Endothelial cell of umbilical vein (primary cell): ENCODE results near the gene TANGO2. TPM values are rescaled to one million over a fixed set of nuclear protein-coding genes. Genes with fewer than 3 reads are reported as not detected.

Experiments
- BruUV-seq: library from RNA; stranded (reverse); fragments of 400-500 nt; replicated peaks from 2 replicates; lab custom pipeline; 2021; lab: Mats Ljungman, UMichigan
- CTCF ChIA-PET: fragments of 300-600, 350-600 bp; sonication (Branson Sonifier 250); formaldehyde crosslinking; loops from one replicate; lab custom pipeline; 2021; ENCODE audit warnings: antibody characterized with exemption, inconsistent platforms; lab: Charles Lee
- POLR2A ChIA-PET: fragments of 300-600, 350-600 bp; sonication (Branson Sonifier 250); formaldehyde crosslinking; loops from one replicate; lab custom pipeline; 2021; ENCODE audit warnings: antibody characterized with exemption, inconsistent platforms; lab: Charles Lee
- DNase-seq: peaks from one replicate; pipeline ENCODE4 v3.0.0-alpha.2; 2011; ENCODE audit warnings: low read depth, low spot score
- FAIRE-seq: peaks from 2 replicates; lab custom pipeline; 2011; peaks lifted over from hg19 to GRCh38; lab: Jason Lieb, UNC
- H2AFZ ChIP-seq: 2 replicates; pipeline ENCODE4 v1.6.0; 2012; ENCODE audit warnings: low read depth, low read length, control low read depth, inconsistent platforms
- H3K27ac ChIP-seq: 2 replicates; pipeline ENCODE4 v1.5.1; 2011; ENCODE audit warnings: low read depth, mild to moderate bottlenecking, control low read depth, low read length, moderate library complexity; ENCODE audit not compliant: insufficient read depth
- H3K27me3 ChIP-seq, 2 experiments: 2 replicates each; pipeline versions ENCODE4 v1.6.0 to v1.6.1; 2011; ENCODE audit warnings: low read length in 2 of 2, mixed read lengths in 1 of 2; ENCODE audit not compliant: control insufficient read depth in 2 of 2, insufficient read depth in 2 of 2
- H3K36me3 ChIP-seq, 2 experiments: 2 replicates in 1 of 2; 3 replicates in 1 of 2; pipeline ENCODE4 v1.5.1; 2011; ENCODE audit warnings: low read length in 2 of 2, mild to moderate bottlenecking in 1 of 2, moderate library complexity in 1 of 2; ENCODE audit not compliant: control insufficient read depth in 2 of 2, insufficient read depth in 2 of 2; ENCODE audit errors: extremely low read depth in 1 of 2
- H3K4me1 ChIP-seq: 3 replicates; pipeline ENCODE4 v1.5.1; 2011; ENCODE audit warnings: mild to moderate bottlenecking, low read length; ENCODE audit not compliant: control insufficient read depth, insufficient read depth; ENCODE audit errors: extremely low read depth
- H3K4me2 ChIP-seq: 2 replicates; pipeline ENCODE4 v1.6.1; 2011; ENCODE audit warnings: low read length, control low read depth, mixed read lengths; ENCODE audit not compliant: insufficient read depth
- H3K4me3 ChIP-seq, 3 experiments: fragments of 200-600 bp in 1 of 3; sonication (generic), shearing (Covaris generic) in 1 of 3; replicated peaks in 1 of 3; 2 replicates each; pipeline ENCODE4 v1.5.1; 2011 to 2016; ENCODE audit warnings: control low read depth in 3 of 3, low read length in 3 of 3, mild to moderate bottlenecking in 2 of 3, inconsistent platforms in 1 of 3, low read depth in 1 of 3, moderate library complexity in 1 of 3; ENCODE audit not compliant: insufficient read depth in 1 of 3
- H3K79me2 ChIP-seq: 2 replicates; pipeline ENCODE4 v1.6.0; 2012; ENCODE audit warnings: low read length, inconsistent platforms; ENCODE audit not compliant: control insufficient read depth, insufficient read depth
- H3K9ac ChIP-seq: replicated peaks from 2 replicates; pipeline ENCODE3; 2011; ENCODE audit warnings: low read length, control low read depth; ENCODE audit not compliant: insufficient read depth; ENCODE audit errors: extremely low read depth
- H3K9me1 ChIP-seq: replicated peaks from 3 replicates; pipeline ENCODE4 v1.6.0; 2011; ENCODE audit warnings: mild to moderate bottlenecking, low read length; ENCODE audit not compliant: control insufficient read depth, insufficient read depth; ENCODE audit errors: extremely low read depth
- H3K9me3 ChIP-seq: replicated peaks from 2 replicates; pipeline ENCODE4 v1.5.1; 2012; ENCODE audit warnings: low read length, inconsistent platforms; ENCODE audit not compliant: control insufficient read depth, insufficient read depth
- H4K20me1 ChIP-seq: replicated peaks from 2 replicates; pipeline ENCODE3; 2011; ENCODE audit warnings: mild to moderate bottlenecking, low read length; ENCODE audit not compliant: control insufficient read depth, insufficient read depth; ENCODE audit errors: extremely low read depth
- EZH2 ChIP-seq: IDR thresholded peaks from 2 replicates; pipeline ENCODE4 v1.6.1; 2012; ENCODE audit warnings: borderline replicate concordance, low read depth, mild to moderate bottlenecking, moderate library complexity, low read length, inconsistent platforms; ENCODE audit not compliant: severe bottlenecking
- FOS ChIP-seq: IDR thresholded peaks from 2 replicates; pipeline ENCODE4 v1.6.1; 2011; ENCODE audit warnings: mild to moderate bottlenecking, low read length, moderate library complexity, borderline replicate concordance; ENCODE audit not compliant: insufficient read depth
- GATA2 ChIP-seq: IDR thresholded peaks from 2 replicates; pipeline ENCODE4 v1.7.0; 2011; ENCODE audit warnings: low read depth, mild to moderate bottlenecking, moderate library complexity, mixed read lengths, low read length; ENCODE audit not compliant: insufficient read length, insufficient read depth
- JUN ChIP-seq: IDR thresholded peaks from 2 replicates; pipeline ENCODE4 v1.6.1; 2011; ENCODE audit warnings: borderline replicate concordance, low read depth; ENCODE audit not compliant: insufficient read length, insufficient read depth
- MYC ChIP-seq: IDR thresholded peaks from one replicate; pipeline ENCODE4 v1.6.1; 2011; ENCODE audit warnings: mild to moderate bottlenecking, low read depth, low read length
- POLR2A ChIP-seq: IDR thresholded peaks from 2 replicates; pipeline ENCODE4 v1.6.1; 2012; ENCODE audit warnings: low read depth, mild to moderate bottlenecking, control low read depth, low read length
- POLR2AphosphoS5 ChIP-seq: IDR thresholded peaks from 2 replicates; pipeline ENCODE4 v1.6.1; 2012; ENCODE audit warnings: low read depth, mild to moderate bottlenecking, control low read depth, low read length, moderate library complexity; ENCODE audit not compliant: insufficient read depth
- dilution Hi-C: fragments of 300-500 bp; cut with MboI; formaldehyde crosslinking; loops from one replicate; pipeline ENCODE4 v1.15.0; 2019; ENCODE audit warnings: low sequenced_read_pairs; ENCODE audit not compliant: extremely low pct_ligation_motif_present
- intact Hi-C: fragments of 100-400 bp; cut with micrococcal nuclease; formaldehyde crosslinking; loops from one replicate; pipeline ENCODE4 v1.10.0; 2022
- polyA plus RNA-seq, 4 experiments: library from polyadenylated mRNA; depleted of rRNA in 3 of 4; stranded (reverse) in 3 of 4; unstranded in 1 of 4; fragments of >200 nt; gene quantifications; 2 replicates each; pipeline versions ENCODE4 v1.2.1 to v1.2.3, GENCODE V29; 2011 to 2012; ENCODE audit warnings: missing spikeins in 1 of 4
- total RNA-seq: library from RNA; stranded (reverse); gene quantifications from 2 replicates; pipeline ENCODE4 v1.2.3, GENCODE V29; 2021
- TF ChIP-seq, protein P1 (sequence below): IDR thresholded peaks from 2 replicates; pipeline ENCODE4 v1.6.1; 2011; ENCODE audit not compliant: insufficient read depth, insufficient read length
- TF ChIP-seq, protein P2 (sequence below), 2 donors: IDR thresholded peaks; 1 replicate in 1 of 2; 2 replicates in 1 of 2; pipeline ENCODE4 v1.5.1; 2011; ENCODE audit warnings: low read length in 2 of 2, mild to moderate bottlenecking in 2 of 2, moderate library complexity in 2 of 2, control low read depth in 1 of 2, inconsistent platforms in 1 of 2, low read depth in 1 of 2; ENCODE audit not compliant: insufficient read depth in 1 of 2; ENCODE audit errors: extremely low read depth in 1 of 2

The TANGO2 gene
- total and polyA plus RNA-seq, 2 donors (not counting 3 experiments of a cell fraction or from before 2014, with no cell fraction given): 40.0 to 49.3 TPM

DNA sequence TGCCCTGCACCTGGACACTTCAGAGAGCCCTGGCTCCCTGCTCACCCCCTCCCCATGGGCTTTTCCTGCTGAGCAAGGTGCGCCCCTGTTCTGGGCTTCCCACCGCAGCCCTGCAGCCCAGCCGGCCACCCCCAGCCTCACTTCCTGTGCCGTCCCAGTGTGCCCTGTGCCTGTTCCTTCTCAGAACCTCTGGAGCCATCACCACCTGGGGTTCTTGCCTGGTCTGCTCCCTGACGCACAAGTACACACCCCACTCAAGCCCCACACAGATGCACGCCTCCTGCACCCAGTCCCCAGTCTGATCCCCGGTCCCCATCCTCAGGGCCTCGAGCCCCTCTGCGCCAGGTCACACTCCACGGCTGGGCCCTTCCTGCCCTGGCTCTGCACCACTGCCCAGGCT is 35.3 kb downstream of the TANGO2 start:
- POLR2A ChIA-PET: no interaction called here
- Histone ChIP-seq H3K9ac (no peak overlapping the region), H2AFZ (no peak overlapping the region), H3K4me2 (no peak overlapping the region), H4K20me1 (no peaks in the 10 kb centered on the region), H3K4me3 (no peak overlapping the region), H3K4me1 (no peaks in the 10 kb centered on the region), H3K36me3 (peaks cover 0 to 35% of the 10 kb centered on the region in 2 experiments), H3K9me1 (no peaks in the 10 kb centered on the region), H3K9me3 (no peaks in the 10 kb centered on the region), H3K27me3 (no peaks in the 10 kb centered on the region), H3K79me2 (no peaks in the 10 kb centered on the region), H3K27ac (no peak overlapping the region)
- CTCF ChIA-PET: interaction anchor here (1.2 kb wide), 1 partner anchor 18 kb away, joined by 3 read pairs; no protein-coding TSS in a partner anchor
- BruUV-seq: no TSS peak
- dilution Hi-C loops (no loop called here), intact Hi-C loops (no loop called here)
- DNase-seq (no peak), FAIRE-seq (no peak)
- no peak for TF ChIP-seq MYC
- TF ChIP-seq POLR2A: no peak
- no peak for TF ChIP-seq EZH2
- TF ChIP-seq, protein P1, sequence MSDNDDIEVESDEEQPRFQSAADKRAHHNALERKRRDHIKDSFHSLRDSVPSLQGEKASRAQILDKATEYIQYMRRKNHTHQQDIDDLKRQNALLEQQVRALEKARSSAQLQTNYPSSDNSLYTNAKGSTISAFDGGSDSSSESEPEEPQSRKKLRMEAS: no peak
- no peak for TF ChIP-seq FOS
- TF ChIP-seq JUN: no peak
- TF ChIP-seq POLR2AphosphoS5: no peak
- TF ChIP-seq GATA2: no peak
- TF ChIP-seq, protein P2, sequence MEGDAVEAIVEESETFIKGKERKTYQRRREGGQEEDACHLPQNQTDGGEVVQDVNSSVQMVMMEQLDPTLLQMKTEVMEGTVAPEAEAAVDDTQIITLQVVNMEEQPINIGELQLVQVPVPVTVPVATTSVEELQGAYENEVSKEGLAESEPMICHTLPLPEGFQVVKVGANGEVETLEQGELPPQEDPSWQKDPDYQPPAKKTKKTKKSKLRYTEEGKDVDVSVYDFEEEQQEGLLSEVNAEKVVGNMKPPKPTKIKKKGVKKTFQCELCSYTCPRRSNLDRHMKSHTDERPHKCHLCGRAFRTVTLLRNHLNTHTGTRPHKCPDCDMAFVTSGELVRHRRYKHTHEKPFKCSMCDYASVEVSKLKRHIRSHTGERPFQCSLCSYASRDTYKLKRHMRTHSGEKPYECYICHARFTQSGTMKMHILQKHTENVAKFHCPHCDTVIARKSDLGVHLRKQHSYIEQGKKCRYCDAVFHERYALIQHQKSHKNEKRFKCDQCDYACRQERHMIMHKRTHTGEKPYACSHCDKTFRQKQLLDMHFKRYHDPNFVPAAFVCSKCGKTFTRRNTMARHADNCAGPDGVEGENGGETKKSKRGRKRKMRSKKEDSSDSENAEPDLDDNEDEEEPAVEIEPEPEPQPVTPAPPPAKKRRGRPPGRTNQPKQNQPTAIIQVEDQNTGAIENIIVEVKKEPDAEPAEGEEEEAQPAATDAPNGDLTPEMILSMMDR (IDR thresholded peaks at IDR 0.05; ENCODE audit: extremely low read depth in 1 of 2, insufficient read depth in 1 of 2, low read depth in 1 of 2, low read length in 2 of 2): no peak
